ENCODE data around the gene ROGDI. TPM values are rescaled to one million over a fixed set of nuclear protein-coding genes. Genes with fewer than 3 reads are reported as not detected.

ROGDI gene
- total and polyA plus RNA-seq, 10 of the 15 experiments (the other 5 are each of a cell fraction or from before 2014, with no cell fraction given) = 0.40 to 23.5 (median 12.3) TPM

- TF ChIP-seq NKRF (conservative IDR thresholded peaks at IDR 0.05) = no peak
- no peak for TF ChIP-seq TBL1XR1 (IDR thresholded peaks at IDR 0.05; ENCODE audit: low read depth, low read length)
- TF ChIP-seq SPI1 (IDR thresholded peaks at IDR 0.05; ENCODE audit: borderline replicate concordance, insufficient read depth, low read depth, low read length) = no peak
Observed at GRCh38 chr16:4778050-4778392, 24.4 kb downstream of the ROGDI start (continued).

DNA sequence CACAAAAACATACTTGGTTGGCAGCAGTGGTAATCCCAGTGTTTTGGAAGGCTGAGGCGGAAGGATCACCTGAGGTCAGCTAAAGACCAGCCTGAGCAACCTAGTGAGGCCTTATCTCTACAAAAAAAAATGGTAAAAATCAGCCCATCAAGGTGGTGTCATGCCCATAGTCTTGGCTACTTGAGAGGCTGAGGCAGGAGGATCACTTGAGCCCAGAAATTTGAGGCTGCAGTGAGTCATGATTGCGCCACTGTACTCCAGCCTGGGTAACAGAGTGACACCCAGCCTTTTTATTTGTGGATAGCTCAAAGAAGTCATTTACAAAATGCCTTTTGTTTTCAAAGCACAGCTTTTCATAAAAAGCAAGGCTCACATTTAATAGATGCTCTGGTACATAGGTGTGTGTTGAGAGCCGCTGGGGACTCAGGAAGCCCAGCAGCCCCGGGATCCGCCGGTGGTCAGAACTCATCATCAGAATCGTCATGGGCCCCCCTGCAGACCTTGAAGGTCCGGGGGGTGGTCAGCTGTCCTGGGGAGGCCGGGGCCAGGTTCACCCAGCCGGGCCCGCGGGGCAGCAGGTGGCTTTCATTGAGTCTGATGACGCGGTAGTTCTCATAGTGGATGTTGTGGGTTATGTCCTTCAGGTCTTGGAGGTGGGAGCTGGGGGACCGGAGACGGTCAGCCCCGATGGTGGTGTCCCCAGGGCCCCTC is 24.9 kb downstream of the ROGDI start:
- ChIA-PET SMC1A (ENCODE audit: uncharacterized antibody, unreplicated experiment) (no interaction called here), CTCF (interaction anchor here (0.5 kb wide), 1 partner anchor 28 kb away, joined by 3 read pairs; no protein-coding TSS in a partner anchor), POLR2A (interaction anchor here (0.6 kb wide), 1 partner anchor 9 kb away, joined by 3 read pairs; no protein-coding TSS in a partner anchor), RAD21 (ENCODE audit: unreplicated experiment) (no interaction called here)
- Histone ChIP-seq H3K9ac (ENCODE audit: control insufficient read depth, insufficient read depth, low read length) (no peak overlapping the region), H2AFZ (ENCODE audit: control insufficient read depth, low read depth, low read length) (no peak overlapping the region), H3K4me3 (no peak overlapping the region), H3K9me3 (replicated peaks; ENCODE audit: control insufficient read depth, insufficient read depth, low read length) (no peaks in the 10 kb centered on the region), H3K36me3 (ENCODE audit: control insufficient read depth in 2 of 2, insufficient read depth in 2 of 2, low read length in 1 of 2) (no peaks in the 10 kb centered on the region), H3K27me3 (replicated peaks in 1 of 2; ENCODE audit: control insufficient read depth in 2 of 2, insufficient read depth in 2 of 2, low read length in 1 of 2) (no peaks in the 10 kb centered on the region), H4K20me1 (ENCODE audit: control insufficient read depth, insufficient read depth) (no peaks in the 10 kb centered on the region), H3K4me1 (ENCODE audit: control insufficient read depth, insufficient read depth, low read length) (no peaks in the 10 kb centered on the region), H3K4me2 (ENCODE audit: control insufficient read depth, insufficient read depth) (no peak overlapping the region), H3K79me2 (ENCODE audit: control insufficient read depth, insufficient read depth, low read length) (no peaks in the 10 kb centered on the region), H3K27ac (ENCODE audit: control insufficient read depth, insufficient read depth) (no peak overlapping the region)
- DNase-seq (ENCODE audit: low read depth, low spot score) (no peak), FAIRE-seq (no peak), ATAC-seq (no peak)
- no TSS peak for BruUV-seq (replicated peaks)
- in situ Hi-C loops (cut with MboI) (no loop called here), intact Hi-C loops (cut with micrococcal nuclease; ENCODE audit: unreplicated experiment) (no loop called here)
- WGBS (ENCODE audit: insufficient coverage, insufficient replicate concordance, low lambda C conversion rate, missing lambda C conversion rate) = 58% methylated on average over 17 of the region's 17 CpGs
- TF ChIP-seq SUPT20H (IDR thresholded peaks at IDR 0.05; ENCODE audit: borderline replicate concordance, control insufficient read depth, low read depth, low read length) (no peak), ZNF384 (IDR thresholded peaks at IDR 0.05; ENCODE audit: borderline replicate concordance, low read depth, low read length) (no peak), JUNB (IDR thresholded peaks at IDR 0.05) (no peak), ZNF622 (IDR thresholded peaks at IDR 0.05) (no peak), SP1 (IDR thresholded peaks at IDR 0.05; ENCODE audit: low read depth, low read length) (no peak), POU2F2 (IDR thresholded peaks at IDR 0.05; ENCODE audit: borderline replicate concordance, low read depth, low read length) (no peak), MLLT1 (IDR thresholded peaks at IDR 0.05) (no peak)
- TF ChIP-seq, protein P1, sequence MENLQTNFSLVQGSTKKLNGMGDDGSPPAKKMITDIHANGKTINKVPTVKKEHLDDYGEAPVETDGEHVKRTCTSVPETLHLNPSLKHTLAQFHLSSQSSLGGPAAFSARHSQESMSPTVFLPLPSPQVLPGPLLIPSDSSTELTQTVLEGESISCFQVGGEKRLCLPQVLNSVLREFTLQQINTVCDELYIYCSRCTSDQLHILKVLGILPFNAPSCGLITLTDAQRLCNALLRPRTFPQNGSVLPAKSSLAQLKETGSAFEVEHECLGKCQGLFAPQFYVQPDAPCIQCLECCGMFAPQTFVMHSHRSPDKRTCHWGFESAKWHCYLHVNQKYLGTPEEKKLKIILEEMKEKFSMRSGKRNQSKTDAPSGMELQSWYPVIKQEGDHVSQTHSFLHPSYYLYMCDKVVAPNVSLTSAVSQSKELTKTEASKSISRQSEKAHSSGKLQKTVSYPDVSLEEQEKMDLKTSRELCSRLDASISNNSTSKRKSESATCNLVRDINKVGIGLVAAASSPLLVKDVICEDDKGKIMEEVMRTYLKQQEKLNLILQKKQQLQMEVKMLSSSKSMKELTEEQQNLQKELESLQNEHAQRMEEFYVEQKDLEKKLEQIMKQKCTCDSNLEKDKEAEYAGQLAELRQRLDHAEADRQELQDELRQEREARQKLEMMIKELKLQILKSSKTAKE (IDR thresholded peaks at IDR 0.05; ENCODE audit: low read depth, poor library complexity, severe bottlenecking) = no peak
- TF ChIP-seq, protein P2, sequence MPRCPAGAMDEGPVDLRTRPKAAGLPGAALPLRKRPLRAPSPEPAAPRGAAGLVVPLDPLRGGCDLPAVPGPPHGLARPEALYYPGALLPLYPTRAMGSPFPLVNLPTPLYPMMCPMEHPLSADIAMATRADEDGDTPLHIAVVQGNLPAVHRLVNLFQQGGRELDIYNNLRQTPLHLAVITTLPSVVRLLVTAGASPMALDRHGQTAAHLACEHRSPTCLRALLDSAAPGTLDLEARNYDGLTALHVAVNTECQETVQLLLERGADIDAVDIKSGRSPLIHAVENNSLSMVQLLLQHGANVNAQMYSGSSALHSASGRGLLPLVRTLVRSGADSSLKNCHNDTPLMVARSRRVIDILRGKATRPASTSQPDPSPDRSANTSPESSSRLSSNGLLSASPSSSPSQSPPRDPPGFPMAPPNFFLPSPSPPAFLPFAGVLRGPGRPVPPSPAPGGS (IDR thresholded peaks at IDR 0.05; ENCODE audit: borderline replicate concordance, insufficient read depth, low read depth, low read length, poor library complexity, severe bottlenecking) = no peak
